H1 (cell line): Measurements from ENCODE around the gene ZNF441. TPM values are rescaled to one million over a fixed set of nuclear protein-coding genes. Genes with fewer than 3 reads are reported as not detected.

ENCODE experiments used
- CTCF ChIA-PET: fragments of 300-600 bp; sonication (Branson Sonifier 250); formaldehyde crosslinking; loops from one replicate; lab custom pipeline; 2021; ENCODE audit not compliant: partially characterized antibody; lab: Charles Lee
- POLR2A ChIA-PET: fragments of 300-600 bp; sonication (Branson Sonifier 250); formaldehyde crosslinking; loops from one replicate; lab custom pipeline; 2021; ENCODE audit warnings: inconsistent platforms; ENCODE audit not compliant: partially characterized antibody; lab: Charles Lee
- DNase-seq, 2 experiments: peaks; one replicate each; pipeline versions ENCODE4 v3.0.0 to v3.0.0-alpha.2; 2010 to 2022; ENCODE audit warnings: low spot score in 2 of 2, low read depth in 1 of 2, mixed read lengths in 1 of 2
- FAIRE-seq: peaks from 2 replicates; lab custom pipeline; 2011; peaks lifted over from hg19 to GRCh38; lab: Jason Lieb, UNC
- H2AFZ ChIP-seq: 2 replicates; pipeline ENCODE4 v1.8.1; 2012; ENCODE audit warnings: low read length, inconsistent platforms
- H2AK5ac ChIP-seq: 2 replicates; pipeline ENCODE4 v1.6.1; 2013; ENCODE audit warnings: low read depth, low read length
- H2BK120ac ChIP-seq: replicated peaks from 2 replicates; pipeline ENCODE3; 2013; ENCODE audit warnings: low read depth, low read length, inconsistent platforms
- H2BK12ac ChIP-seq: 2 replicates; pipeline ENCODE4 v1.6.1; 2013; ENCODE audit warnings: low read depth, low read length
- H2BK15ac ChIP-seq: 2 replicates; pipeline ENCODE4 v1.6.1; 2013; ENCODE audit warnings: low read length
- H2BK20ac ChIP-seq: 2 replicates; pipeline ENCODE4 v1.6.1; 2013; ENCODE audit warnings: low read length
- H2BK5ac ChIP-seq: 2 replicates; pipeline ENCODE4 v1.6.1; 2013; ENCODE audit warnings: low read depth, low read length
- H3K14ac ChIP-seq: 2 replicates; pipeline ENCODE4 v1.6.1; 2013; ENCODE audit warnings: inconsistent platforms; ENCODE audit not compliant: insufficient read length
- H3K18ac ChIP-seq: 2 replicates; pipeline ENCODE4 v1.6.1; 2013; ENCODE audit warnings: low read length; ENCODE audit errors: extremely low read depth
- H3K23ac ChIP-seq: 2 replicates; pipeline ENCODE4 v1.6.1; 2013; ENCODE audit warnings: inconsistent platforms; ENCODE audit not compliant: insufficient read length
- H3K23me2 ChIP-seq: 2 replicates; pipeline ENCODE4 v1.6.1; 2013; ENCODE audit warnings: low read depth, low read length
- H3K27ac ChIP-seq: 2 replicates; pipeline ENCODE4 v1.6.1; 2011; ENCODE audit warnings: low read depth, low read length, inconsistent platforms
- H3K27me3 ChIP-seq, 4 experiments: replicated peaks in 1 of 4; 1 replicate in 1 of 4; 2 replicates in 3 of 4; pipeline versions ENCODE4 v1.6.1 to v1.8.1; 2011 to 2013; ENCODE audit warnings: low read length in 3 of 4, mild to moderate bottlenecking in 3 of 4, inconsistent platforms in 2 of 4, mixed read lengths in 2 of 4, moderate library complexity in 1 of 4; ENCODE audit not compliant: control insufficient read depth in 3 of 4, insufficient read depth in 3 of 4; ENCODE audit errors: extremely low read depth in 1 of 4
- H3K36me3 ChIP-seq, 4 experiments: 2 replicates each; pipeline versions ENCODE4 v1.6.1 to v1.8.1; 2011 to 2013; ENCODE audit warnings: mild to moderate bottlenecking in 4 of 4, low read length in 3 of 4, moderate library complexity in 2 of 4, control low read depth in 1 of 4, inconsistent platforms in 1 of 4; ENCODE audit not compliant: insufficient read depth in 4 of 4, control insufficient read depth in 2 of 4
- H3K4ac ChIP-seq: replicated peaks from 2 replicates; pipeline ENCODE3; 2013; ENCODE audit warnings: low read length, low read depth, mixed read lengths, inconsistent platforms; ENCODE audit not compliant: insufficient read length
- H3K4me1 ChIP-seq, 4 experiments: replicated peaks in 1 of 4; 1 replicate in 1 of 4; 2 replicates in 3 of 4; pipeline versions ENCODE4 v1.6.1 to v1.8.1; 2011 to 2013; ENCODE audit warnings: low read length in 3 of 4, inconsistent platforms in 2 of 4, mixed read lengths in 1 of 4; ENCODE audit not compliant: insufficient read depth in 4 of 4, control insufficient read depth in 3 of 4
- H3K4me2 ChIP-seq, 2 experiments: 2 replicates each; pipeline versions ENCODE4 v1.6.1 to v1.8.1; 2011 to 2013; ENCODE audit warnings: low read depth in 2 of 2, low read length in 2 of 2, control low read depth in 1 of 2, inconsistent platforms in 1 of 2, mild to moderate bottlenecking in 1 of 2; ENCODE audit not compliant: insufficient read depth in 1 of 2
- H3K4me3 ChIP-seq, 4 experiments: fragments of 200-600, 300-600 bp in 1 of 4; sonication (generic), shearing (Covaris generic), sonication (Bioruptor Twin) in 1 of 4; 2 replicates each; pipeline versions ENCODE4 v1.5.1 to v1.8.1; 2011 to 2016; ENCODE audit warnings: low read length in 4 of 4, low read depth in 3 of 4, control low read depth in 2 of 4, inconsistent platforms in 2 of 4, mild to moderate bottlenecking in 2 of 4, mixed read lengths in 1 of 4, moderate library complexity in 1 of 4; ENCODE audit not compliant: insufficient read depth in 2 of 4; ENCODE audit errors: extremely low read depth in 1 of 4
- H3K56ac ChIP-seq: replicated peaks from 2 replicates; pipeline ENCODE3; 2013; ENCODE audit warnings: low read depth, mild to moderate bottlenecking, mixed read lengths, low read length, inconsistent platforms; ENCODE audit not compliant: insufficient read length
- H3K79me1 ChIP-seq: 2 replicates; pipeline ENCODE4 v1.6.1; 2013; ENCODE audit warnings: low read depth, low read length, control low read depth
- H3K79me2 ChIP-seq, 2 experiments: 2 replicates each; pipeline versions ENCODE4 v1.6.1 to v1.8.1; 2012 to 2013; ENCODE audit warnings: low read length in 2 of 2, mild to moderate bottlenecking in 2 of 2, inconsistent platforms in 1 of 2; ENCODE audit not compliant: insufficient read depth in 2 of 2, control insufficient read depth in 1 of 2
- H3K9ac ChIP-seq, 4 experiments: replicated peaks in 1 of 4; 1 replicate in 1 of 4; 2 replicates in 3 of 4; pipeline versions ENCODE4 v1.6.1 to v1.8.1; 2011 to 2013; ENCODE audit warnings: low read depth in 3 of 4, low read length in 3 of 4, control low read depth in 2 of 4, mild to moderate bottlenecking in 2 of 4, moderate library complexity in 2 of 4, inconsistent platforms in 1 of 4; ENCODE audit errors: extremely low read depth in 1 of 4
- H3K9me3 ChIP-seq, 2 experiments: 2 replicates each; pipeline versions ENCODE4 v1.6.1 to v1.8.1; 2012 to 2013; ENCODE audit warnings: mild to moderate bottlenecking in 2 of 2, moderate library complexity in 2 of 2, control low read depth in 1 of 2, inconsistent platforms in 1 of 2, low read depth in 1 of 2, low read length in 1 of 2, mixed read lengths in 1 of 2; ENCODE audit not compliant: insufficient read depth in 2 of 2
- H4K20me1 ChIP-seq, 2 experiments: replicated peaks in 1 of 2; 2 replicates each; pipeline versions ENCODE3 to v1.8.1; 2011 to 2013; ENCODE audit warnings: inconsistent platforms in 2 of 2, low read length in 2 of 2, mild to moderate bottlenecking in 1 of 2; ENCODE audit not compliant: insufficient read depth in 2 of 2, control insufficient read depth in 1 of 2
- H4K5ac ChIP-seq: 2 replicates; pipeline ENCODE4 v1.6.1; 2013; ENCODE audit warnings: low read length, low read depth, mixed read lengths, inconsistent platforms; ENCODE audit not compliant: insufficient read length
- H4K8ac ChIP-seq: 2 replicates; pipeline ENCODE4 v1.8.0; 2013; ENCODE audit warnings: mild to moderate bottlenecking, moderate library complexity, low read length, inconsistent platforms; ENCODE audit not compliant: insufficient read depth; ENCODE audit errors: extremely low read depth
- H4K91ac ChIP-seq: replicated peaks from 2 replicates; pipeline ENCODE3; 2013; ENCODE audit warnings: low read length, mixed read lengths, inconsistent platforms; ENCODE audit not compliant: insufficient read length
- BCL11A ChIP-seq, 2 experiments: IDR thresholded peaks; one replicate each; pipeline ENCODE4 v1.6.1; 2011; ENCODE audit warnings: low read depth in 2 of 2, low read length in 2 of 2, mild to moderate bottlenecking in 2 of 2
- GABPA ChIP-seq: IDR thresholded peaks from 2 replicates; pipeline ENCODE4 v1.6.1; 2011; ENCODE audit warnings: mild to moderate bottlenecking, low read length, moderate library complexity, borderline replicate concordance; ENCODE audit not compliant: insufficient read depth
- HDAC2 ChIP-seq, 2 experiments: fragments of 300-600 bp in 1 of 2; sonication (generic) in 1 of 2; IDR thresholded peaks; 2 replicates each; pipeline ENCODE4 v1.6.1; 2011 to 2012; ENCODE audit warnings: low read depth in 2 of 2, low read length in 2 of 2, mild to moderate bottlenecking in 2 of 2, moderate library complexity in 2 of 2, borderline replicate concordance in 1 of 2, inconsistent platforms in 1 of 2
- TCF12 ChIP-seq: IDR thresholded peaks from 2 replicates; pipeline ENCODE4 v1.6.1; 2011; ENCODE audit warnings: low read depth, mild to moderate bottlenecking, low read length
- TEAD4 ChIP-seq: IDR thresholded peaks from 2 replicates; pipeline ENCODE4 v1.6.1; 2012; ENCODE audit warnings: low read depth, low read length, inconsistent platforms, mixed read lengths
- ZNF274 ChIP-seq: IDR thresholded peaks from 2 replicates; pipeline ENCODE4 v1.7.0; 2012; ENCODE audit warnings: low read length, borderline replicate concordance; ENCODE audit errors: extremely low read depth
- WGBS, 2 experiments: shearing (Covaris generic) in 1 of 2; methylation state at CpG; one replicate each; pipeline versions ENCODE4 v1.1.6 to v1.1.7; 2013 to 2015; ENCODE audit warnings: low lambda C conversion rate in 2 of 2, mixed read lengths in 2 of 2, inconsistent platforms in 1 of 2, low coverage in 1 of 2, missing lambda C conversion rate in 1 of 2; ENCODE audit not compliant: insufficient replicate concordance in 2 of 2, insufficient coverage in 1 of 2, insufficient read length in 1 of 2; ENCODE audit errors: extremely low coverage in 1 of 2, missing lambda C conversion rate in 1 of 2; 5-methylcytosine and 5-hydroxymethylcytosine counted together
- polyA plus RNA-seq, 7 experiments: library from polyadenylated mRNA; depleted of rRNA in 3 of 7; stranded (reverse) in 5 of 7; unstranded in 2 of 7; fragments of >200 nt in 5 of 7; fragments of 200-250 nt in 2 of 7; gene quantifications; 1 replicate in 5 of 7; 2 replicates in 1 of 7; 4 replicates in 1 of 7; pipeline versions ENCODE4 v1.2.1 to v1.2.3, GENCODE V29; 2011 to 2013; ENCODE audit warnings: missing spikeins in 2 of 7, mixed read lengths in 2 of 7
- total RNA-seq: library from RNA; stranded (reverse); fragmentation: NEBNext Ultra II Directional; extraction: Animal tissue kit (Norgen Biotek cat#: 25700); gene quantifications from 2 replicates; pipeline ENCODE4 v1.2.1, GENCODE V29; 2021

The ZNF441 gene
- total and polyA plus RNA-seq, 2 of the 8 experiments (the other 6 are each of a cell fraction or from before 2014, with no cell fraction given), result 0.09 to 0.48 TPM

DNA sequence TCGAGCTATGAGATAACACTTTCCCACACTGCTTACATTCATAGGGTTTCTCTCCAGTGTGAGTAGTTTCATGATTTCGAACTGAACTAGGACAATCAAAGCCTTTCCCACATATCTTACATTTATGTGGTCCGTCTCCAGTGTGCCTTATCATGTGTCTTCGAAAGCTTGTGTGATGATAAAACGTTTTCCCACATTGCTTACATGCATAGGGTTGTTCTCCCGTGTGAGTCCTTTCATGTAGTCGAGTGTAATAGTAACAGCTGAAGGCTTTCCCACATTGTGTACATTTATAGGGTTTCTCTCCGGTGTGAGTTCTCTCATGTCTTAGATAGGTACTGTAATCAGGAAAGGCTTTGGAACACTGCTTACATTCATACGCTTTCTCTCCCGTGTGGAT lies 44.4 kb upstream of the ZNF441 start:
- Histone ChIP-seq H3K27ac (no peak overlapping the region), H2BK5ac (no peak overlapping the region), H3K23me2 (no peaks in the 10 kb centered on the region), H3K9me3 (peaks cover 27 to 35% of the 10 kb centered on the region in 2 experiments), H3K4me2 (no peak overlapping the region), H3K23ac (no peak overlapping the region), H2BK20ac (no peak overlapping the region), H3K36me3 (peaks cover 0 to 25% (median 12%) of the 10 kb centered on the region in 4 experiments; a peak in 5 of 8 replicates), H3K79me1 (no peaks in the 10 kb centered on the region), H3K56ac (no peak overlapping the region), H2AFZ (no peak overlapping the region), H3K14ac (no peak overlapping the region), H2BK12ac (no peak overlapping the region), H4K8ac (no peak overlapping the region), H3K9ac (no peak overlapping the region), H4K5ac (no peak overlapping the region), H3K79me2 (no peaks in the 10 kb centered on the region), H4K20me1 (no peaks in the 10 kb centered on the region), H3K18ac (no peak overlapping the region), H2BK120ac (no peak overlapping the region), H2BK15ac (no peak overlapping the region), H3K4me3 (no peak overlapping the region), H4K91ac (no peak overlapping the region), H3K4ac (no peak overlapping the region), H3K4me1 (no peaks in the 10 kb centered on the region), H3K27me3 (no peaks in the 10 kb centered on the region), H2AK5ac (no peak overlapping the region)
- 88% methylated on average over 10 of the region's 10 CpGs; no CpG with 5 or more reads in 1 of the 2 experiments for WGBS, 2 experiments
- TF ChIP-seq GABPA (no peak), HDAC2 (IDR thresholded peaks at IDR 0.05; ENCODE audit: borderline replicate concordance in 1 of 2, low read depth in 2 of 2, low read length in 2 of 2) (no peak), TEAD4 (no peak), ZNF274 (peak; percentile 55; the same call in 1 of the 2 replicates), TCF12 (no peak), BCL11A (IDR thresholded peaks at IDR 0.05; ENCODE audit: low read depth in 2 of 2, low read length in 2 of 2) (no peak)
- CTCF ChIA-PET, result no interaction called here
- POLR2A ChIA-PET, result no interaction called here
- no peak for FAIRE-seq
- no peak for DNase-seq
